Islet precursor cell (in vitro differentiated cells): ENCODE results near the gene CEP63.
A peak's percentile ranks its signal among the peaks of the same experiment; 100 is the strongest.
"Not testable (repeated sequence)": the region's sequence is repeated elsewhere in the genome, so short reads cannot be mapped to it uniquely, and the experiment has no call there.

Source experiments
- DNase-seq: peaks from one replicate; pipeline ENCODE4 v3.0.0-alpha.2; 2018

Gene CEP63

DNA sequence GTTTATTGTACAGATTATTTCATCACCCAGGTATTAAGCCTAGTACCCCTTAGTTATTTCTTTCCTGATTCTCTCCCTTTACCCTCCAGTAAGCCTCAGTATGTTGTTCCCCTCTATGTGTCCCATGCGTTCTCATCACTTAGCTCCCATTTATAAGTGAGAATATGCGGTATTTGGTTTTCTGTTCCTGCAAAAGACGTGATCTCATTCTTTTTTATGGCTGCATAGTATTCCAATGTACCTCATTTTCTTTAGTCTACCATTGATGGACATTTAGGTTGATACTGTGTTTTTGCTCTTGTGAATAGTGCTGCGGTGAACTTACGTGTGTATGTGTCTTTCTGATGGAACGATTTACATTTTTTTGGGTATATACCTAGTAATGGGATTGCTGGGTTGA, 36.7 kb downstream of the CEP63 start:
- DNase-seq: no peak

DNA sequence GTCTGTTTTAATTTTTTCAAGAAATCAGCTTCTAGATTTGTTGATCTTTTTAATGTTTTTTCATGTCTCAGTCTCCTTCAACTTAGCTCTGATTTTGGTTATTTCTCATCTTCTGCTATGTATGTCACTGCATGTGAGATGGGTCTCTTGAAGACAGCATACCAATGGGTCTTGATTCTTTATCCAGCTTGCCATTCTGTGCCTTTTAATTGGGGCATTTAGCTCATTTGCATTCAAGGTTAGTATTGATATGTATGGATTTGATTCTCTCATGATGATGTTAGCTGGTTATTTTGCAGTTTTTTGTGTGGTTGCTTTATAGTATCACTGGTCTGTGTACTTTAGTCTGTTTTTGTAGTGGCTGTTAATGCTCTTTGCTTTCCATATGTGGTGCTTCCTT, 39.4 kb downstream of the CEP63 start:
- DNase-seq: no peak

DNA sequence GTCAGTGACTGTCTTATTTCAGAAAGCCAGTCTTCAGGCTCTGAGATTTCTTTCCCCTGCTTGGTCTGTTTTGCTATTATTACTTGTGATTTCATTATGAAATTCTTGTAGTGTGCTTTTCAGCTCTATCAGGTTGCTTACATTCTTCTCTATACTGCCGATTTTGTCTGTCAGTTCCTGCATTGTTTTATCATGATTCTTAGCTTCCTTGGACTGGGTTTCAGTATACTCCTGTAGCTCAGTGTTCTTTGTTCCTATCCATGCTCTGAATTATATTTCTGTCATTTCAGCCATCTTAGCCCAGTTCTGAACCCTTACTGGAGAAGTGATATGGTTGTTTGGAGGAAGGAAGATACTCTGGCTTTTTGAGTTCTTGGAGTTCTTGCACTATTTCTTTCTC, 40.5 kb downstream of the CEP63 start:
- DNase-seq: no peak

DNA sequence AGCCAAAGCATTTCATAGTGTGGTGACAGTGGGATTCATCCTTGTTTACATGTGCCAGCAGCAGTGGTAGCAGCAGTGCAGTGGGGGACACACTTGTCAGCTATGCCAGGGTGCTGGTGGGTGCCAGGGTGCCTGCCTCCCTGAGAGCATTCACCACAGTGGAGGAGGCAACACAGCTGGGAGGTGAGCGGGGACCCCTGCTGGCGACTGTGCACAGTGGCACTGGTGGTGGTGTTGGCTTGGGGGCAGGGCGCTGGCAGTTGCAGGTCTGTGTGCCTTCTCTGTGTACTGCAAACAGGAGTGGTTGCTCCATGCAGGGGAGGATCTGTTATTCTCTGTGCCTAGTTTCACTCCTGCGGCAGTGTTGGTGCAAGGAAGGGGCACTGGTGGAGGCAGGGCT, 41.2 kb downstream of the CEP63 start:
- DNase-seq: peak; percentile 66

DNA sequence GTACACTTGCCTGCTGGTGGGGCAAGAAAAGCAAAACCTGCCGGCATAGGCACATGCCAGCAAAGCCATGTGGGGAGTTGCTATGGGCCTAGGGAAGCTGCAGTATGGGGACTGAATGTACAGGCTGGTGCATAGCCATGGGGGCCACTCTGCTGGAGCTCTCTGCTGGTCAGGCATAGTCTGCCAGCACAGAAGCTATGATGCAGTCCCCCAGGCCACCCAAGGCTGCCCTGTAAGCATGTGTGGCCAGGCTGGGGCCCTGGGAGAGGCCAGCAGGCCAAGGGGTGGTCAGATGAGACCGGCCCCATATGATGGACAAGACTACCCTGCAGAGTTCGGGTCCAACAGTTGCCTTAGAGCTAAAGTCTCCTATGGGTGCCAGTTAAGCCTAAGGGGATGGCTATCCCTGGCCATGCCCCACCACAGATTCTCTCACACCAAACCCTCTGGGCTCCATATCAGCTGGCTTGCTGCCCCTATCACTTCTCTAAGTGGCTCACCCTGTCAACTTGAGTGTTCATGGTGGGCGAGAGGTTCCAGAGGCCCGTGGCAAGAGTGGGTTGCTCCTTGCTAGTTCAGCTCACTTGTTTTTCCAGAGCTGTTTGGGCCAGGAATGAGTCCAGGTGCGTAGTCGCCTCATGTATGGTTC, 41.8 kb downstream of the CEP63 start:
- no peak for DNase-seq

DNA sequence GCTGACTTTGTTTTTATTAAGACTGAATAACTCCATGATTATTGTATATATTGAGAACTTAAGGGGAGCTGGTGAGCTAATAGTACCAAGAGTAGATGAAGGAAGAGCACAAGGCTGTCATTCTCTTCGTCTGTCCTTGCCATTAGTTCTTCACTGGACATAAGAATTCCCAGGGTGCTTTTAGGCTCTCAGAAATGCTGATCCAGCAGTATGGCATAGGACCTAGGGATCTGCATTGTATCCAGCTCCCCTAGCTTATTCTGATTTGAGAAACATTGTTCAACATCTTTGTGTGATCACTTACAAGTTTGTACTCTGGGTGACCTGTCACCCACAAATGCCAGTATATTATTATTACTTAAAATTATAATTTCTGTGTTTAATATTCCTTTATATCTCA, 47.6 kb downstream of the CEP63 start:
- no peak for DNase-seq

DNA sequence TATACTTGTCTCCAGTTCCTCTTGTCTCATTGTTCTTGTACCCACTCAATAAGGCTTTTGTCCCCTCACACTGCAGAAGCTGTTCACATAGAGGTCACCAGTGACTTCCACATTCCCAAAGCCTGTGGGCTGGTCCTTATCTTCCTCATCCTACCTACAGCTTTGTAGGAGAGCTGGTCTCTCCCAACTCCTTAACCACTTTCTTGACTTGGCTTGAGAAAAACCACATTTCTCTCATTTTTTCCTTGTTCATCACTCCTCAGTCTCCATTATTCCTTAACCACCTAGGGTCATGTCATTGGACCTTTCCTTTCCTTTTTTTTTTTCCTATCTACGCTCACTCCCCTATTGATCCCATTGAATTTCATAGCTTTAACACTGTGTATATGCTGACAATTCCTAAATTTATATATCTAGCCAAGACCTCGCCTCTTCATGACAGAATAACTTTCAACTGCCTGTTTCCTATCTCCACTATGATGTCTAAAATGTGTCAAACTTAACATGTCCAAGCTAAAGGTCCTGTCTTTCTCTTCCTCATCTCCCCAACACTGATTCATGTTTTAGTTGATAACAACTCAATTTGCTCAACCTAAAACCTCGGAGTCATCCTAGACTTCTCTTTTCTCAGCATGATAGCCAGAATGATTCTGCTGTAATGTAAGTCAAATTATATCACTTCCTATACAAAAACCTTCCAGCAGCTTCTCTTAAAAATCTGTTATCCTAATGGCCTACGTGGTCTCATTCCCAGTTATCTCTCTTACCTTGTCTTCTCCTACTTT, 49.5 kb downstream of the CEP63 start:
- no peak for DNase-seq

DNA sequence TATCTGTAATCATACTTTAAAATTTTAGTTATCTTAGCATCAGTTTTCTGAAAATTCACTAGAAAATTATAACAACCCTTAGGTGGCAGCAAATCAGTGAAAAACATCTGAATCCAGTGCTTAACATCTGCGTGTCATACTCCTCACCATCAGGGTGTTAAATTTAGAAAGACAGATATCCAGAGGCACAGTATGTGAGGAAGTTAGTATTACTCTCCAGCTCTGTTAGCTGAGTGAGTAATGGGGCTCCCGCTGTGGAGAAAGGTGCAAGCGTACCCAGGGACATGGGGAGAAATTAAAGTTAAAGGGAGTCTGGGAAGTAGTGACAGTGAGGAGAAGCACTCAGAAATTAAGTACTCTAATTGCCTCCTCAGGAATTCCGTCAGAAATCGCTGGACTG, 50.9 kb downstream of the CEP63 start:
- no peak for DNase-seq

DNA sequence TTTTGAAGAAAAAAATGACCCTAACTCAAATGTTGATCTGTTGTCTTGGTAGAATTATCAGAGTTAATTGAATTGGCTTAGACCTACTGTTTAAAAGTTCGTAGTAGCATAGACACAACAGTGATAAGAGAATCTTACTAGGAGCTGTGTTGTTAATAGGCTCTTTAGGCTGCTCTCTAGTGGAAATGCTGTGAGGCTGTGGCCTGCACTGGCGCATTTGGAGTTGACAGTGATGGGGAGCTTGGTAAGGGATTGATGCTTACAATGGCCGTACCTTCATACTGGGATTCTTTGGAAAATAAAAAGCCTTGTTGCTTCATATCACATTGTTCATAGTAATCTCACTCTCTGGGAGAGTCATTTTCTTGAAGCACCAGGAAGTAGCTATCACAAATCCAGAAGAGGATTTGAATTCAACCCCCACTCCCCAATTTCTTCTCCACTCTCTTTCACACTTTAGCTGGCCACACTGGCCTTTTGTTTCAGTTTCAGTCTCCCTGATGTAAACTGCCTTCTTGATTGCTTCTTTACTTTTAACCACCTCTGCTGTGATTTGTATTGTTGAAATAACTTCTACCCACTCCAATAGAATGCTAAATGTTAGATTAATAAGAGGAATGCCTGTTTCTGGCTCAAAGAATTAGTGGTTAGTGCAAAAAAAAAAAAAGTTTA, 56.6 kb downstream of the CEP63 start:
- DNase-seq: no peak

DNA sequence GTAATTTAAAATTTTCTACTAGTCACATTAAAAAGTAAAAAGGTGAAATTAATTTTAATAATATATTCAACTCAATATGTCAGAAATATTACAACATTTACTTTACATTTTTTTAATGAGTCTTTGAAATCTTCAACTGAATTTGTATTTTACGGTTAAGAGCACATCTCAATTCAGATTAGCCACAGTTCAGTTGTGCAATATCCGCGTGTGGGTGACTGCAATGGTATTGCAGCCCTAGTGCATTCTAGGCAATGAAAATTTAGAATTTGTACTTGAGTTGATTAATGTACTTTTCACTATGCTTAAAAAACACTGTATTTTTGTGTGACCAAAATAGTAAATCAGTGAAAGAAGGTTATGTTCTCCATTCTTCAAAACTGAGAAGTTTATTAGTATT, 57.3 kb downstream of the CEP63 start:
- DNase-seq: no peak

DNA sequence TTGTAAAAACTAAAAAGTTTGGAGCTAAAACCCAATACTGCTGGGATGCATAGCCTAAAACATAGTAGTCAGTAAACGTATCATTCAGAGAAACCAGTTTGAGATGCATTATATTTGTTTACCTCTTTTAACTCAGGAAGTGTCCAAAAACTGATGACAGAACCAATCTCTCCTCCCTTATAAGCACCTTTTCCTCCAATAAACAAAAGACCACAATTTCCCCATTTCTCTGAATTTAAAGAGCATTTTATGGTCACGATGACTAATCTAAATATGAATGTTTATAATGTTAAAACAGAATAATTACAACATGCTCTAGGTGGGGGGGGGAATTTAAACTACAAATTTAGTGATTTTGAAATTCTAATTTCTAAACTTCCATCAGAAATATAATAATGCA, 58.5 kb downstream of the CEP63 start:
- DNase-seq: no peak

DNA sequence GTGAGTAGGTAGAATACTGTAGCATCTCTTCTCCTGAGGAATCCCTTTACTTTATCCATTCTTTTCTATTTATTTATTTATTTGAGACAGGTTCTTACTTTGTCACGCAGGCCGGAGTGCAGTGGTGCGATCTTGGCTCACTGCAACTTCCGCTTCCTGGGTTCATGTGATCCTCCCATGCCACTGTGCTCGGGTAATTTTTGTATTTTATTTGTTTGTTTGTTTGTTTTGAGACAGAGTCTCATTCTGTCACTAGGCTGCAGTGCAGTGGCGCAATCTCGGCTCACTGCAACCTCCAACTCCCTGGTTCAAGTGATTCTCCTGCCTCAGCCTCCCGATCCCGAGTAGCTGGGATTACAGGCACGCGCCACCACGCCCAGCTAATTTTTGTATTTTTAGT, 58.9 kb downstream of the CEP63 start:
- not testable (repeated sequence) for DNase-seq

DNA sequence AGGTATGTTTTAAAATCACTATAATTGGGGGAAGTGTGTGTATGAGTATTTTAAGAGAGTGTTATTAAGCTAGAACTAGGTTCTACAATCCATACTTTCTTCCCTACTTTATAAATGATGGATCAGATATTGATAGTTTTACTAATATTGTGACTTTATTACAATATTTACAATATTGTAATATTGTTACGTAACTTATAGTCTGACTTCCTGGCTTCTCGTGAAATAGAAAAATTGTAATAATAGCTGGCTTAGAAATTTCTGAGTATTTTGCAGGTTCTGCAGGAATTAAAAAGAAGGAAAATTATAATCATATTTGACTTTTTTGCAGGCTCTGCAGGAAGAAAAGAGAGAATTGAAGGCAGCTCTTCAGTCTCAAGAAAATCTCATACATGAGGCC, 60.0 kb downstream of the CEP63 start:
- no peak for DNase-seq

DNA sequence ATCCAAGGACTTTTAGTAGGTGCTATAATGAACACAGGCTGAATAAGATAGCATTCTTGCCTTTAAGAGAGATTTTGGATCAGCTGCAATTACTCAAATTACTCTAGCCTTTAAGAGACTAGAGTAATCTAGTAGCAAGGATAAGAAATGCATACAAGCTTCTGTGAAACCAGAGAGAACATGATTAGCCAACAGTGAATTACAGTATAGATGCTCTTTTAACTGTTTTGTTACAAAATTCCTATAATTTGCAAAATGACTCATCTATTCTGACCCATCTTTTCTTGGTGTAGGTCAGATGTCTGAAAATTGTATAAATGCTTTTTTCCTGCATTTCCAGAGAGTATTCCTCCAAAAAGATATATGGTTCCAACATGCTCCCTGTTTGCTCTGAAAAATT, 66.9 kb downstream of the CEP63 start:
- DNase-seq: no peak

DNA sequence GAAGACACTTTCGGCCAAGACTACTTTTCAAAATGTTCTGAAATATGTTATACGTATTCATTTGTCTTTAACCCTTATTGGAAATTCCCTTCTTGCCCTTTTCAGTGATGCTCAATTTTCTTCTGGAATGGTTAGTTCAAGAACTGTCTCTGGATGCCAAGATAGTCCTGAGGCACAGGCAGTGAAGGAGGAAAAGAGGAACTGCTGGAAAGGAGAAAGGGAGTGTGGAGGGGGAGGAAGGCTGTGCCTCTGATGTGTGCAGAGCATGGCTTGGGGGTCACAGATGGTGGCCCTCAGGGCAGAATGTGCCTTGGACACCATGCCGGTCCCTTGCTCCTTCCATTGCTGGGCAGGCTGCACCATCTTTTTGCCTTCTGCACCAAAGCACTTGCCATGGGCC, 73.7 kb downstream of the CEP63 start:
- DNase-seq: no peak

DNA sequence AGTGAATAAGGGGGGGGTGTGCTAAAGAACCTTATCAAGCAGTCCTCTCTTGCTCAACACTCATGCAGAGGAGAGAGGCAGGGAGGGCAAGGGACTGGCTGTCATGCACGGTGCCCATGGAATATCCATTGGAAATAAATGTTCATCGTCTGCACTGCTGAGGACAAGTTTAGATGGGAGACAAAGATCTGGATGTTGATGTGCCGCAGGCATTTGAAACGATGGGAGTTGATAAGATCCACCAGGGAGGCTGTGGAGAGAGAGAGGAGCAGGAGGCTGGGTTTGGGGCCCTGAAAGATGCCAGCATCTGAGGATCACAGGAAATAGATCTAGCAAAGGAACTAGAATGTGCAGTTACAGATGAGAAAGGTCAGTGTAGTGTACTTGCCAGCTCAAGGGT, 76.2 kb downstream of the CEP63 start:
- no peak for DNase-seq

DNA sequence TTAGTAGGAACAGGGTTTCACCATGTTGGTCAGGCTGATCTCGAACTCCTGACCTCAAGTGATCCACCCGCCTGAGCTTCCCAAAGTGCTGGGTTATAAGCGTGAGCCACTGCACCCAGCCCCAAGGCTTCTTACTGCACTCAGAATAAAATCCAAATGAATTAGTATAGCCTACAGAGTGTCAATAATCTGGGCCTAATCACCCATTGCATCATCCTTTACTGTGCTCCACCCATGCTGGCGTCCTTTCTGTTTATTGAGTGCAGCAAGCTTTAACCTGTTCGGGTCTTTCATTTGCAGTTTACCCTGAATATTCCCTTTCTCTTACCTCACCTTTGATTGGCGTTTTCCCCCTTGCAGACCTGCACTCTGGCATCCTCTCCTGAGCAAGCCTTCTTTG, 77.7 kb downstream of the CEP63 start:
- DNase-seq: no peak

DNA sequence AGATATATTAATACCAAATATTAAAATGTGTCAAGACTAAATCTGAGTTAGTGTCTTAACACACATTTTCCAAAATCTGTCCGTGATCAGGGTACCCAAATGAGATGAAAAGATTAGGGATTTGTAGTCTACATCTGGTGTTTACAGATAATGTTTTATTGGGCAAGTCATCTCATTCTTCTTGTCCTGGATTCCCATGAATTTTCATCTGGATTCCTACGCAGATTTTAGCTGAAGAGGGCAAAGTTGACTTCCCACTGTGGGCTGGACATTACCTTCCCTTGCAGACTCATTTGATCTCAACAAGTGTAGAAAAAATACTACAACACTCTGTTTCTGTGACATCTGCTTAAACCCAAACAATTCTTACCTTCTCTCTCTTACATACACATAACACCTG, 79.1 kb downstream of the CEP63 start:
- no peak for DNase-seq

DNA sequence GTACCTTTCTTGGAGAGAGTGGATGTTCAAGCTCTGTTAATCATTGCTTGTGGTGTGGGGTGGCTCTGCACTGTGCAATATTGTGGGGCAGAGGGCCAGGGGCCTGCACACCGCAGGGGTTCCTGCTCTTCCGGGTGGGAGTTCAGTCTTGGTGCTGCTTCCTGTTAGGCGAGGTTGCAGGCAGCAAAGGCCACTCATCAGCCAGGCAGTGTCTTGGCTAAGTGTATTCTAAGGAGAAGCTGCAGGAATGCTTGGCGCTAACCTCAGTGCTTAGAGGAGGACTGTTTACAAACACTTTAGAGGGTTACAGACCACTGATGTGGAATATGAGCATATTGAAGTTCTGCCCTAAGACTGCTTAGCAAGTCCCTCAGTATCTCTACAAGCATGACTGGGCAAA, 81.7 kb downstream of the CEP63 start:
- DNase-seq: no peak

DNA sequence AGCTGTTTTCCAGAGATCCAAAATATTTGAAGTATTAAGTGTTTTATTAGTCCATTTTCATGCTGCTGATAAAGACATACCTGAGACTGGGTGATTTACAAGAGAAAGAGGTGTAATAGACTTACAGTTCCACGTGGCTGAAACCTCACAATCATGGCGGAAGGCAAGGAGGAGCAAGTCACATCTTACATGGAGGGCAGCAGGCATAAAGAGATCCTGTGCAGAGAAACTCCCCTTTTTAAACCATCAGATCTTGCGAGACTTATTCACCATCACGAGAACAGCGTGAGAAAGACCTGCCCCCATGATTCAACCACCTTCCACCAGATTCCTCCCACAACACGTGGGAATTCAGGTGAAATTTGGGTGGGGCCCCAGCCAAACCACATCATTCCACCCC, 82.9 kb downstream of the CEP63 start:
- no peak for DNase-seq

DNA sequence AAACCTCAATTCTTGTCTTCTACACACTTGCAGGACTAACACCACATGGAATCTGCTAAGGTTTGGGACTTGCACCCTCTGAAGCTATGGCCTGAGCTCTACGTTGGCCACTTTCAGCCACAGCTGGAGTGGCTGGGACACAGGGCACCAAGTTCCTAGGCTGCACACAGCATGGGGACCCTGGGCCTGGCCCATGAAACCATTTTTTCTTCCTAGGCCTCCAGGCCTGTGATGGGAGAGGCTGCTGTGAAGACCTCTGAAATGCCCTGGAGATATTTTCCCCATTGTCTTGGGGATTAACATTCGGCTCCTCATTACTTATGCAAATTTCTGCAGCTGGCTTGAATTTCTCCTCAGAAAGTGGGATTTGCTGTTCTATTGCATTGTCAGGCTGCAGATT, 84.0 kb downstream of the CEP63 start:
- not testable (repeated sequence) for DNase-seq

DNA sequence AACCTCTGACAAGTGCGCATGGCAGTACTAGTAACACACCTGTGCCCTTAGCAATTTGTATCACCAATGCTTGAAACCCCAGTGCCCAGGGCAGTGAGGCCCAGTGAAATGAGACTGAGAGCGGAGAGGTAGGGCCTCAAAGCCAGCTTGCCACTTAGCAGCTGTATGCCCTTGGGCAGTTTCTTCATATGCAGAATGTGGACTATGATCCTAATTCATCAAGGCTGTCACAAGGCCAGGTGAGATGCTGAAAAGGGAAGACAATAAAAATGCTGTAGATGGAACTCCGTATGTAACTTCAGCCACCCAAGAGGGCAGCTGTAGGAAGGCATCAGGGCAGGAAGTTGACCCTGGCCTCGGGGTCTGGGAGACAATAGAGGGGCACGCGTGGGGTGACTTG, 90.6 kb downstream of the CEP63 start:
- no peak for DNase-seq

DNA sequence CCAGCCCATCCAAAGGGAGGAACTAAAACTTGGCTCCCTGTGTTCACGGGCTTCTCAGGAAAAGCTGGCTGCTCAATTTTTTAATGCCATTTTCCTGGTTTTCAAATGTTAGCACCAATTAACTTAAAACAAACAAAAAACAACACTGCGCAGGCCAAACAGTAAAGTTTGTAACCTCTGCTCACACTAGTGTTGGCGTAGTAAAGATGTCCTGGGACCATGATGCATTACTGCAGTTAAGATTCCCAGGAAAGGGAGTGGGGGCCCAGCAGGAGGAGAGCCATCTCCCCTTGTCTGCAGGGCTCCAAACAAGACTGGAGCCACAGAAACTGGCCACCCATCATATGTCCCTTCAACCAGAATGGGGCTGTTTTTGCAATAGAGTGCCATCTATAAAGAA, 91.0 kb downstream of the CEP63 start:
- DNase-seq: no peak

DNA sequence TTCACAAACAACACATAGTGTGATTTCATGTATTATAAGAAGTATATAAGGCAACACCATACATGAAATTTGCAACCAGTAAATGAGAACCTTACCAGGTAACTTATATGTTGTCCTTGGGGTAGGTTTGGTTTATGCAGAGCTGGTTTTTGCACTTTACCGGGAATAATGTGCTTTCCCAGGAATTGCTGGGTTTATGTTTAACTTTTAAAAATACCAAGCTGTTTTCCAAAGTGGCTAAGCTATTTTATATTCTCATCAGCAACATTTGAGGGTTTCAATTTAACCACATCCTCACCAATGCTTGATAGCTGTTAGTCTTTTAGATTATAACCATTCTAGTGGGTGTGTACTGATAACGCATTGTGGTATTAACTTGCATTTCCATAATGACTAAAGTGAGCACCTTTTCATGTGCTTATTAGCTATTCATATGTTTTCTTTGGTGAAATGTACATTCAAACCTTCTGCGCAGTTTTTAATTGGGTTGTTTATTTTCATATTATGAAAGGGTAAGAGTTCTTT, 93.3 kb downstream of the CEP63 start:
- DNase-seq: no peak
